ENCODE data around the gene LAMC1.

LAMC1 gene

DNA sequence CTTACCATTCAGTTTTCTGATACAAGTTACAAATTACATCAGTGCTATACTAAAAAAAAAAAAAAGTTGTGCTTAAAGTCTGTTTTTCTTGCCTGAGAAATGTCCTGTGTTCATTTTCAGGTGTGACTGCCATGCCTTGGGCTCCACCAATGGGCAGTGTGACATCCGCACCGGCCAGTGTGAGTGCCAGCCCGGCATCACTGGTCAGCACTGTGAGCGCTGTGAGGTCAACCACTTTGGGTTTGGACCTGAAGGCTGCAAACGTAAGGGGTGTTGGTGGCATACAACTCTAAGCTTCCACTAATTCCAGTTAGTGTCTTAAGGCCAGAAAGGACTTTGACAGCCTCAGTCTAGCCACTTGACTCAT is 102.8 kb downstream of the LAMC1 start:
- DNase-seq: no peak
- no peak overlapping the region for H3K18ac ChIP-seq (ENCODE audit: low read length)
- H3K4ac ChIP-seq (ENCODE audit: low read depth, low read length): no peak overlapping the region
- no peaks in the 10 kb centered on the region for H3K79me1 ChIP-seq (ENCODE audit: low read length)
- peaks cover 0 to 5% of the 10 kb centered on the region in 2 experiments for H3K4me1 ChIP-seq (ENCODE audit: control insufficient read depth in 1 of 2, insufficient read depth in 2 of 2, low read length in 2 of 2)
- no peak overlapping the region for H4K12ac ChIP-seq (ENCODE audit: low read depth, low read length)
- H3K27ac ChIP-seq (ENCODE audit: low read depth, low read length): no peak overlapping the region
- no peak overlapping the region for H4K8ac ChIP-seq (ENCODE audit: low read depth, low read length)
- no peak overlapping the region for H3K4me3 ChIP-seq (ENCODE audit: low read depth, low read length)
- H3K27me3 ChIP-seq (ENCODE audit: insufficient read depth, low read length): no peaks in the 10 kb centered on the region
- no peak overlapping the region for H3K9ac ChIP-seq (ENCODE audit: low read length)
- WGBS (ENCODE audit: extremely low coverage, insufficient coverage, insufficient read length): no CpG with 5 or more reads among the region's 5 CpGs
- H3K9me3 ChIP-seq (ENCODE audit: insufficient read depth, low read depth, low read length): no peaks in the 10 kb centered on the region
- no peak overlapping the region for H3K4me2 ChIP-seq (ENCODE audit: low read length)
- H3K14ac ChIP-seq (ENCODE audit: low read length): no peak overlapping the region
- H2BK5ac ChIP-seq (ENCODE audit: low read depth, low read length, poor library complexity): no peak overlapping the region
- H2BK120ac ChIP-seq (ENCODE audit: insufficient read depth, low read length, poor library complexity): no peak overlapping the region
- peaks cover 29 to 47% of the 10 kb centered on the region in 2 experiments for H3K36me3 ChIP-seq (ENCODE audit: control insufficient read depth in 1 of 2, insufficient read depth in 2 of 2, low read length in 2 of 2)
- H2AK5ac ChIP-seq (ENCODE audit: low read length): no peak overlapping the region
- no peak overlapping the region for H2BK12ac ChIP-seq (ENCODE audit: low read length)
- no peak overlapping the region for H3K23ac ChIP-seq (ENCODE audit: low read length)
- H4K91ac ChIP-seq (ENCODE audit: low read depth, low read length): no peak overlapping the region
- no peaks in the 10 kb centered on the region for H3K79me2 ChIP-seq (ENCODE audit: control insufficient read depth, insufficient read depth, low read length, poor library complexity)
- H2AFZ ChIP-seq (ENCODE audit: insufficient read depth, low read length, poor library complexity): no peak overlapping the region

DNA sequence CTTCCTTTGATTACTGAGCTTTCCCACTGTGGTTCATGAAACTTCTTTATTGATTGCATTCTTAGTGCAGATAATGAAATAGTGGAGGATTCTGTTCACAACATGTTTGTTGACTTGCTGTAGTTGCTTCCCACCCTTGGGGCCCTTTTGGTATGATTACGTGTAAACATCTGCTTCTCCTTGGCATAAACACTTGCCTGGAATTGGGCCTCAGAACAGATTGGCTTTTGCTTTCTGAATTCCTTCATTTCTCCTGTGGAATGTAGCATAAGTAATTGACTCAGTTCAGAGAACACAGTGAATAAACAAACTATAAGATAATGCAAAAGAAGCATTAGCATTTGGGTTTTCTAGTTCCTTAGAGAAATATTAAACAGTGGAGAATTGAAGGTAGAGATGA is 103.3 kb downstream of the LAMC1 start:
- H3K79me2 ChIP-seq (ENCODE audit: control insufficient read depth, insufficient read depth, low read length, poor library complexity): no peaks in the 10 kb centered on the region
- H3K9ac ChIP-seq (ENCODE audit: low read length): no peak overlapping the region
- no peak for DNase-seq
- H3K9me3 ChIP-seq (ENCODE audit: insufficient read depth, low read depth, low read length): no peaks in the 10 kb centered on the region
- H2BK5ac ChIP-seq (ENCODE audit: low read depth, low read length, poor library complexity): no peak overlapping the region
- no peak overlapping the region for H4K8ac ChIP-seq (ENCODE audit: low read depth, low read length)
- H3K4me3 ChIP-seq (ENCODE audit: low read depth, low read length): no peak overlapping the region
- no peak overlapping the region for H3K4me2 ChIP-seq (ENCODE audit: low read length)
- H3K4me1 ChIP-seq (ENCODE audit: control insufficient read depth in 1 of 2, insufficient read depth in 2 of 2, low read length in 2 of 2): peaks cover 0 to 5% of the 10 kb centered on the region in 2 experiments
- no CpG with 5 or more reads among the region's 1 CpG for whole genome bisulfite sequencing (ENCODE audit: extremely low coverage, insufficient coverage, insufficient read length)
- H2AK5ac ChIP-seq (ENCODE audit: low read length): no peak overlapping the region
- H3K4ac ChIP-seq (ENCODE audit: low read depth, low read length): no peak overlapping the region
- H2AFZ ChIP-seq (ENCODE audit: insufficient read depth, low read length, poor library complexity): no peak overlapping the region
- H3K79me1 ChIP-seq (ENCODE audit: low read length): no peaks in the 10 kb centered on the region
- no peak overlapping the region for H3K27ac ChIP-seq (ENCODE audit: low read depth, low read length)
- H3K27me3 ChIP-seq (ENCODE audit: insufficient read depth, low read length): no peaks in the 10 kb centered on the region
- H4K91ac ChIP-seq (ENCODE audit: low read depth, low read length): no peak overlapping the region
- peaks cover 29 to 48% of the 10 kb centered on the region in 2 experiments for H3K36me3 ChIP-seq (ENCODE audit: control insufficient read depth in 1 of 2, insufficient read depth in 2 of 2, low read length in 2 of 2)
- no peak overlapping the region for H3K14ac ChIP-seq (ENCODE audit: low read length)
- no peak overlapping the region for H3K23ac ChIP-seq (ENCODE audit: low read length)
- H4K12ac ChIP-seq (ENCODE audit: low read depth, low read length): no peak overlapping the region
- no peak overlapping the region for H3K18ac ChIP-seq (ENCODE audit: low read length)
- H2BK12ac ChIP-seq (ENCODE audit: low read length): no peak overlapping the region
- H2BK120ac ChIP-seq (ENCODE audit: insufficient read depth, low read length, poor library complexity): no peak overlapping the region

DNA sequence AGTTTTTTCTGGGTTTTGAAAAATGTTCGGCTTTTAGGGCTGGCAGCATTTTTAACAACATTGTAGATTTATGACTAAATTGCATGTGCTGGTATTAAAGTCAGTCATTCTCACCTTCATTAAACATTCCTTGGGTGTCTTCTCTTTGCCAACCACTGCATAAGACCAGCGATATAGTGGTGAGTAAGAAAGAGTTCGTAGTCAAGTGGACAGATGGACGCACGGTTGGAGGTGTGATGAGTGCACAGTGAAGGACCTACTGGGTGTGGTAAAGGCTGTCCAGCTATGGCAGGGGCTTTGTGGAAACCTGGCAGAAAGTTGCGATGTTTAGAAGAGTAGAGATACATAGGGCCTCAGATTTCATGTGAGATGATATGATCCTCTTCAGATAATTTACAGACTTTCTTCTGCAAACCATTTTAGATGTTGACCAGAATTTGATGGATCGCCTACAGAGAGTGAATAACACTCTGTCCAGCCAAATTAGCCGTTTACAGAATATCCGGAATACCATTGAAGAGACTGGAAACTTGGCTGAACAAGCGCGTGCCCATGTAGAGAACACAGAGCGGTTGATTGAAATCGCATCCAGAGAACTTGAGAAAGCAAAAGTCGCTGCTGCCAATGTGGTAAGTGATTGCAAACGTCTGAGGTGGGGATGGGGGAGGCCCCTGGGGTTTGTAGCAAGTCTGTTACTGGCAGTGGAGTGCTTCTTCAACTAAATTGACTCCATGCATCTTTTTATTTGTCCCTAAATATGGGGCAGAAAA is 106.9 kb downstream of the LAMC1 start:
- no peak overlapping the region for H2AFZ ChIP-seq (ENCODE audit: insufficient read depth, low read length, poor library complexity)
- no peak overlapping the region for H3K18ac ChIP-seq (ENCODE audit: low read length)
- no peaks in the 10 kb centered on the region for H3K27me3 ChIP-seq (ENCODE audit: insufficient read depth, low read length)
- peaks cover 0 to 2% of the 10 kb centered on the region in 2 experiments for H3K4me1 ChIP-seq (ENCODE audit: control insufficient read depth in 1 of 2, insufficient read depth in 2 of 2, low read length in 2 of 2)
- H3K4me3 ChIP-seq (ENCODE audit: low read depth, low read length): no peak overlapping the region
- no peak overlapping the region for H3K23ac ChIP-seq (ENCODE audit: low read length)
- H3K9ac ChIP-seq (ENCODE audit: low read length): no peak overlapping the region
- no peak overlapping the region for H4K8ac ChIP-seq (ENCODE audit: low read depth, low read length)
- no peak overlapping the region for H2BK12ac ChIP-seq (ENCODE audit: low read length)
- H3K4me2 ChIP-seq (ENCODE audit: low read length): no peak overlapping the region
- no peak overlapping the region for H4K91ac ChIP-seq (ENCODE audit: low read depth, low read length)
- H2AK5ac ChIP-seq (ENCODE audit: low read length): no peak overlapping the region
- H3K36me3 ChIP-seq (ENCODE audit: control insufficient read depth in 1 of 2, insufficient read depth in 2 of 2, low read length in 2 of 2): peaks cover 29 to 39% of the 10 kb centered on the region in 2 experiments
- no peak overlapping the region for H3K4ac ChIP-seq (ENCODE audit: low read depth, low read length)
- no peak overlapping the region for H3K27ac ChIP-seq (ENCODE audit: low read depth, low read length)
- no peak for DNase-seq
- no peak overlapping the region for H2BK5ac ChIP-seq (ENCODE audit: low read depth, low read length, poor library complexity)
- no peak overlapping the region for H4K12ac ChIP-seq (ENCODE audit: low read depth, low read length)
- H2BK120ac ChIP-seq (ENCODE audit: insufficient read depth, low read length, poor library complexity): no peak overlapping the region
- no peaks in the 10 kb centered on the region for H3K79me1 ChIP-seq (ENCODE audit: low read length)
- no peaks in the 10 kb centered on the region for H3K79me2 ChIP-seq (ENCODE audit: control insufficient read depth, insufficient read depth, low read length, poor library complexity)
- H3K14ac ChIP-seq (ENCODE audit: low read length): no peak overlapping the region
- H3K9me3 ChIP-seq (ENCODE audit: insufficient read depth, low read depth, low read length): no peaks in the 10 kb centered on the region
- whole genome bisulfite sequencing (ENCODE audit: extremely low coverage, insufficient coverage, insufficient read length): no CpG with 5 or more reads among the region's 15 CpGs

DNA sequence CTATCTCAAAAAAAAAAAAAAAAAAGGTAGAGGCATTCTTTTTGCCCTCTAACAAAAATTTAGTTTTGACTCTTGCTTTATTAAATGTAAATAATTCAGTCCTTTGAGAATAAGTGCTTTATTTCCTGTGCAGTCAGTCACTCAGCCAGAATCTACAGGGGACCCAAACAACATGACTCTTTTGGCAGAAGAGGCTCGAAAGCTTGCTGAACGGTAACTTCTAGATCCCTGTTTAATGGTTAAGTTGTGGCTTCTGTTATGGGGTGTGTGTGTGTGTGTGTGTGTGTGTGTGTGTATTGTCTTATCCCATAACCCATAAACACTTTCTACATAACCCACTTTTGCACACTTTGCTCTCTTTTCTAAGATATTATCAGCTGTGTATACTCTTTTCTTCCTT is 107.9 kb downstream of the LAMC1 start:
- Histone ChIP-seq H3K14ac (ENCODE audit: low read length) (no peak overlapping the region), H4K8ac (ENCODE audit: low read depth, low read length) (no peak overlapping the region), H3K4me2 (ENCODE audit: low read length) (no peak overlapping the region), H2BK5ac (ENCODE audit: low read depth, low read length, poor library complexity) (no peak overlapping the region), H3K9ac (ENCODE audit: low read length) (no peak overlapping the region), H3K27ac (ENCODE audit: low read depth, low read length) (no peak overlapping the region), H3K36me3 (ENCODE audit: control insufficient read depth in 1 of 2, insufficient read depth in 2 of 2, low read length in 2 of 2) (peaks cover 27 to 36% of the 10 kb centered on the region in 2 experiments), H3K18ac (ENCODE audit: low read length) (no peak overlapping the region), H4K12ac (ENCODE audit: low read depth, low read length) (no peak overlapping the region), H3K23ac (ENCODE audit: low read length) (no peak overlapping the region), H4K91ac (ENCODE audit: low read depth, low read length) (no peak overlapping the region), H2AFZ (ENCODE audit: insufficient read depth, low read length, poor library complexity) (no peak overlapping the region), H3K79me2 (ENCODE audit: control insufficient read depth, insufficient read depth, low read length, poor library complexity) (no peaks in the 10 kb centered on the region), H2BK120ac (ENCODE audit: insufficient read depth, low read length, poor library complexity) (no peak overlapping the region), H3K4me3 (ENCODE audit: low read depth, low read length) (no peak overlapping the region), H2BK12ac (ENCODE audit: low read length) (no peak overlapping the region), H3K79me1 (ENCODE audit: low read length) (no peaks in the 10 kb centered on the region), H3K9me3 (ENCODE audit: insufficient read depth, low read depth, low read length) (no peaks in the 10 kb centered on the region), H3K4me1 (ENCODE audit: control insufficient read depth in 1 of 2, insufficient read depth in 2 of 2, low read length in 2 of 2) (peaks cover 0 to 2% of the 10 kb centered on the region in 2 experiments), H3K4ac (ENCODE audit: low read depth, low read length) (no peak overlapping the region), H3K27me3 (ENCODE audit: insufficient read depth, low read length) (no peaks in the 10 kb centered on the region), H2AK5ac (ENCODE audit: low read length) (no peak overlapping the region)
- no CpG with 5 or more reads among the region's 2 CpGs for WGBS (ENCODE audit: extremely low coverage, insufficient coverage, insufficient read length)
- no peak for DNase-seq
